H9 (cell line): ENCODE data around the gene TINAG. TPM values are rescaled to one million over a fixed set of nuclear protein-coding genes. Genes with fewer than 3 reads are reported as not detected.

Experiments used
- DNase-seq: peaks from one replicate; pipeline ENCODE4 v3.0.0-alpha.2; 2017
- H2AFZ ChIP-seq: one replicate; pipeline ENCODE4 v1.6.1; 2013; ENCODE audit warnings: mild to moderate bottlenecking, low read length, control low read depth, moderate library complexity
- H2AK5ac ChIP-seq: 2 replicates; pipeline ENCODE4 v1.6.1; 2013; ENCODE audit warnings: low read length, control low read depth, mixed read lengths; ENCODE audit not compliant: insufficient read length
- H2BK120ac ChIP-seq: one replicate; pipeline ENCODE4 v1.6.1; 2013; ENCODE audit warnings: low read depth, mild to moderate bottlenecking, low read length, control low read depth, inconsistent platforms; ENCODE audit not compliant: poor library complexity, severe bottlenecking
- H2BK12ac ChIP-seq: 2 replicates; pipeline ENCODE4 v1.6.1; 2013; ENCODE audit warnings: low read length, control low read depth, mixed read lengths, low read depth; ENCODE audit not compliant: insufficient read length
- H2BK15ac ChIP-seq: 2 replicates; pipeline ENCODE4 v1.6.1; 2013; ENCODE audit warnings: low read depth, low read length, control low read depth
- H2BK20ac ChIP-seq: one replicate; pipeline ENCODE4 v1.6.1; 2013; ENCODE audit warnings: low read depth, mild to moderate bottlenecking, low read length, control low read depth, inconsistent platforms; ENCODE audit not compliant: poor library complexity, severe bottlenecking
- H2BK5ac ChIP-seq: 2 replicates; pipeline ENCODE4 v1.6.1; 2013; ENCODE audit warnings: low read length, control low read depth, mixed read lengths; ENCODE audit not compliant: insufficient read length
- H3K14ac ChIP-seq: 2 replicates; pipeline ENCODE4 v1.6.1; 2013; ENCODE audit warnings: low read length, control low read depth; ENCODE audit not compliant: insufficient read depth
- H3K18ac ChIP-seq: 2 replicates; pipeline ENCODE4 v1.6.1; 2013; ENCODE audit warnings: low read depth, mild to moderate bottlenecking, mixed read lengths, low read length, control low read depth; ENCODE audit not compliant: insufficient read length
- H3K23ac ChIP-seq: 2 replicates; pipeline ENCODE4 v1.6.1; 2013; ENCODE audit warnings: low read length, control low read depth, mixed read lengths, low read depth; ENCODE audit not compliant: insufficient read length
- H3K23me2 ChIP-seq: 2 replicates; pipeline ENCODE4 v1.6.1; 2013; ENCODE audit warnings: low read depth, mild to moderate bottlenecking, mixed read lengths, low read length, control low read depth; ENCODE audit not compliant: insufficient read length, poor library complexity, severe bottlenecking
- H3K27ac ChIP-seq: 2 replicates; pipeline ENCODE4 v1.5.1; 2013; ENCODE audit warnings: low read length, control low read depth, mixed read lengths, low read depth; ENCODE audit not compliant: insufficient read length
- H3K27me3 ChIP-seq: 2 replicates; pipeline ENCODE4 v1.6.1; 2013; ENCODE audit warnings: low read length, control low read depth, inconsistent platforms; ENCODE audit not compliant: insufficient read depth
- H3K4ac ChIP-seq: 2 replicates; pipeline ENCODE4 v1.6.1; 2013; ENCODE audit warnings: low read depth, mild to moderate bottlenecking, control low read depth, inconsistent platforms, low read length, moderate library complexity
- H3K4me1 ChIP-seq: 2 replicates; pipeline ENCODE4 v1.6.1; 2013; ENCODE audit warnings: low read length, control low read depth, inconsistent platforms; ENCODE audit not compliant: insufficient read depth
- H3K4me2 ChIP-seq: 2 replicates; pipeline ENCODE4 v1.6.1; 2013; ENCODE audit warnings: low read length, control low read depth, mixed read lengths; ENCODE audit not compliant: insufficient read length, insufficient read depth
- H3K56ac ChIP-seq: 2 replicates; pipeline ENCODE4 v1.6.1; 2013; ENCODE audit warnings: low read depth, mild to moderate bottlenecking, mixed read lengths, low read length, control low read depth; ENCODE audit not compliant: insufficient read length
- H3K79me1 ChIP-seq: 2 replicates; pipeline ENCODE4 v1.6.1; 2013; ENCODE audit warnings: low read depth, mild to moderate bottlenecking, moderate library complexity, low read length, control low read depth, inconsistent platforms; ENCODE audit not compliant: insufficient read depth, poor library complexity, severe bottlenecking
- H3K79me2 ChIP-seq: 2 replicates; pipeline ENCODE4 v1.6.1; 2013; ENCODE audit warnings: low read length, control low read depth, inconsistent platforms; ENCODE audit not compliant: insufficient read depth
- H3K9ac ChIP-seq: 2 replicates; pipeline ENCODE4 v1.6.1; 2013; ENCODE audit warnings: low read length, control low read depth, mixed read lengths; ENCODE audit not compliant: insufficient read length; ENCODE audit errors: extremely low read depth
- H3K9me3 ChIP-seq: one replicate; pipeline ENCODE4 v1.6.1; 2013; ENCODE audit warnings: low read depth, low read length, inconsistent platforms; ENCODE audit not compliant: control insufficient read depth
- H3T11ph ChIP-seq: one replicate; pipeline ENCODE4 v1.6.1; 2013; ENCODE audit warnings: mild to moderate bottlenecking, low read length, control low read depth, inconsistent platforms
- H4K20me1 ChIP-seq: one replicate; pipeline ENCODE4 v1.6.1; 2013; ENCODE audit not compliant: control insufficient read depth, insufficient read length, insufficient read depth
- H4K5ac ChIP-seq: 2 replicates; pipeline ENCODE4 v1.6.1; 2013; ENCODE audit warnings: low read depth, mild to moderate bottlenecking, mixed read lengths, low read length, control low read depth; ENCODE audit not compliant: insufficient read length
- H4K8ac ChIP-seq: replicated peaks from 2 replicates; pipeline ENCODE4 v1.6.1; 2013; ENCODE audit warnings: low read length, control low read depth, mixed read lengths, low read depth; ENCODE audit not compliant: insufficient read length
- H4K91ac ChIP-seq: 2 replicates; pipeline ENCODE4 v1.6.1; 2013; ENCODE audit warnings: low read depth, mild to moderate bottlenecking, moderate library complexity, mixed read lengths, low read length, control low read depth; ENCODE audit not compliant: insufficient read length
- H3K27ac Mint-ChIP-seq, 3 experiments: 2 replicates in 2 of 3; 3 replicates in 1 of 3; pipeline ENCODE4 v1.8.0; 2020 to 2021; ENCODE audit warnings: mixed read lengths in 3 of 3, mild to moderate bottlenecking in 1 of 3, moderate library complexity in 1 of 3
- H3K27me3 Mint-ChIP-seq: 2 replicates; pipeline ENCODE4 v1.8.0; 2021; ENCODE audit warnings: low read depth, mild to moderate bottlenecking, moderate library complexity, mixed read lengths
- H3K36me3 Mint-ChIP-seq, 3 experiments: 2 replicates in 2 of 3; 3 replicates in 1 of 3; pipeline ENCODE4 v1.8.0; 2020 to 2021; ENCODE audit warnings: low read depth in 3 of 3, mixed read lengths in 3 of 3; ENCODE audit not compliant: insufficient read depth in 1 of 3
- H3K4me1 Mint-ChIP-seq, 2 experiments: 2 replicates each; pipeline ENCODE4 v1.8.0; 2020; ENCODE audit warnings: mixed read lengths in 2 of 2
- H3K4me3 Mint-ChIP-seq, 2 experiments: 2 replicates in 1 of 2; 3 replicates in 1 of 2; pipeline ENCODE4 v1.8.0; 2020 to 2021; ENCODE audit warnings: mild to moderate bottlenecking in 2 of 2, mixed read lengths in 2 of 2, moderate library complexity in 1 of 2
- H3K9me3 Mint-ChIP-seq, 2 experiments: 2 replicates in 1 of 2; 3 replicates in 1 of 2; pipeline ENCODE4 v1.8.0; 2020; ENCODE audit warnings: mild to moderate bottlenecking in 2 of 2, mixed read lengths in 2 of 2, moderate library complexity in 1 of 2
- WGBS: extraction: QIAGEN DNeasy Blood & Tissue Kit; methylation state at CpG from one replicate; pipeline ENCODE4 v1.1.7; 2013; ENCODE audit warnings: missing lambda C conversion rate, low lambda C conversion rate, mixed read lengths; ENCODE audit not compliant: insufficient read length; ENCODE audit errors: extremely low coverage; 5-methylcytosine and 5-hydroxymethylcytosine counted together
- total RNA-seq: library from RNA; stranded (reverse); gene quantifications from 2 replicates; pipeline ENCODE4 v1.2.1, GENCODE V29; 2021
- TF ChIP-seq, protein P1 (sequence below): fragments of 200-600 bp; sonication (generic); conservative IDR thresholded peaks from 3 replicates; pipeline ENCODE4 v1.8.0; 2021; ENCODE audit warnings: antibody characterized with exemption, mild to moderate bottlenecking

TINAG gene
- total RNA-seq, 1 experiment from 2014 or later, result not detected

DNA sequence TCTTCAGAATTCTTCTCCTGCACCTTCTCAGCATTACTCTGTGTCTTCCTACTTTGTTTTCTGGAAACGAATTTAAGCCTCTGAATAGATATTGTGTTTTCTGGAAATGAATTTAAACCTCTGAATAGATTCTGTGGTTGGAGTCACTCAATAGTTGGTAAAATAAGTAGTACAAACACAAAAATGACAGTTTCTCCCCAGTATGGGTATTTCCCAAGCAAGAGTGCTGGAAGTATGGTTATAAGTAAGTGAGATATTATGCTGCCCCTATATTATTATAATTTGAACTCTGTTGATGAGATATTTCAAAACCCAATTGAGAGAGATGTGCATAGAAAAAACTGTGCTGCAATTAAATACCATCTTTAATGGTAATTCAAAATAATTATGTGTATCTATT lies 94.9 kb downstream of the TINAG start:
- no peaks in the 10 kb centered on the region for H4K20me1 ChIP-seq
- H2BK12ac ChIP-seq, result no peak overlapping the region
- H3K79me1 ChIP-seq, result no peaks in the 10 kb centered on the region
- H3K27me3 Mint-ChIP-seq, result no peaks in the 10 kb centered on the region
- no peak overlapping the region for H3K14ac ChIP-seq
- H3K79me2 ChIP-seq, result no peaks in the 10 kb centered on the region
- H3K4me2 ChIP-seq, result no peak overlapping the region
- no peak overlapping the region for H4K8ac ChIP-seq
- TF ChIP-seq, protein P1, sequence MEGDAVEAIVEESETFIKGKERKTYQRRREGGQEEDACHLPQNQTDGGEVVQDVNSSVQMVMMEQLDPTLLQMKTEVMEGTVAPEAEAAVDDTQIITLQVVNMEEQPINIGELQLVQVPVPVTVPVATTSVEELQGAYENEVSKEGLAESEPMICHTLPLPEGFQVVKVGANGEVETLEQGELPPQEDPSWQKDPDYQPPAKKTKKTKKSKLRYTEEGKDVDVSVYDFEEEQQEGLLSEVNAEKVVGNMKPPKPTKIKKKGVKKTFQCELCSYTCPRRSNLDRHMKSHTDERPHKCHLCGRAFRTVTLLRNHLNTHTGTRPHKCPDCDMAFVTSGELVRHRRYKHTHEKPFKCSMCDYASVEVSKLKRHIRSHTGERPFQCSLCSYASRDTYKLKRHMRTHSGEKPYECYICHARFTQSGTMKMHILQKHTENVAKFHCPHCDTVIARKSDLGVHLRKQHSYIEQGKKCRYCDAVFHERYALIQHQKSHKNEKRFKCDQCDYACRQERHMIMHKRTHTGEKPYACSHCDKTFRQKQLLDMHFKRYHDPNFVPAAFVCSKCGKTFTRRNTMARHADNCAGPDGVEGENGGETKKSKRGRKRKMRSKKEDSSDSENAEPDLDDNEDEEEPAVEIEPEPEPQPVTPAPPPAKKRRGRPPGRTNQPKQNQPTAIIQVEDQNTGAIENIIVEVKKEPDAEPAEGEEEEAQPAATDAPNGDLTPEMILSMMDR, result no peak
- no peak overlapping the region for H3K4ac ChIP-seq
- H3K9me3 ChIP-seq, result no peaks in the 10 kb centered on the region
- no peak overlapping the region for H3K4me3 Mint-ChIP-seq
- no peak overlapping the region for H3K27ac Mint-ChIP-seq
- H2AK5ac ChIP-seq, result no peak overlapping the region
- no peak overlapping the region for H4K5ac ChIP-seq
- no peaks in the 10 kb centered on the region; a peak in 1 of 7 replicates for H3K36me3 Mint-ChIP-seq
- peaks cover 0 to 4% of the 10 kb centered on the region in 2 experiments; a peak in 1 of 4 replicates for H3K4me1 Mint-ChIP-seq
- no peak overlapping the region for H3K9ac ChIP-seq
- no peak overlapping the region for H3K23ac ChIP-seq
- no peak overlapping the region for H2AFZ ChIP-seq
- H3K27me3 ChIP-seq, result no peaks in the 10 kb centered on the region
- H2BK5ac ChIP-seq, result no peak overlapping the region
- whole genome bisulfite sequencing, result no CpG with 5 or more reads among the region's 1 CpG
- no peak overlapping the region for H3K18ac ChIP-seq
- H2BK20ac ChIP-seq, result no peak overlapping the region
- no peaks in the 10 kb centered on the region for H3K23me2 ChIP-seq
- peaks cover 0 to 3% of the 10 kb centered on the region in 2 experiments; a peak in 2 of 5 replicates for H3K9me3 Mint-ChIP-seq
- H3T11ph ChIP-seq, result no peak overlapping the region
- H2BK120ac ChIP-seq, result no peak overlapping the region
- DNase-seq, result no peak
- no peak overlapping the region for H2BK15ac ChIP-seq
- H3K4me1 ChIP-seq, result no peaks in the 10 kb centered on the region
- H3K27ac ChIP-seq, result no peak overlapping the region
- no peak overlapping the region for H4K91ac ChIP-seq
- no peak overlapping the region for H3K56ac ChIP-seq
